Measurements from ENCODE around the gene XPO5. TPM values are rescaled to one million over a fixed set of nuclear protein-coding genes. Genes with fewer than 3 reads are reported as not detected.

XPO5 gene
- total and polyA plus RNA-seq, 2 of the 4 experiments (the other 2 are of a cell fraction), result 29.0 to 30.1 TPM

DNA sequence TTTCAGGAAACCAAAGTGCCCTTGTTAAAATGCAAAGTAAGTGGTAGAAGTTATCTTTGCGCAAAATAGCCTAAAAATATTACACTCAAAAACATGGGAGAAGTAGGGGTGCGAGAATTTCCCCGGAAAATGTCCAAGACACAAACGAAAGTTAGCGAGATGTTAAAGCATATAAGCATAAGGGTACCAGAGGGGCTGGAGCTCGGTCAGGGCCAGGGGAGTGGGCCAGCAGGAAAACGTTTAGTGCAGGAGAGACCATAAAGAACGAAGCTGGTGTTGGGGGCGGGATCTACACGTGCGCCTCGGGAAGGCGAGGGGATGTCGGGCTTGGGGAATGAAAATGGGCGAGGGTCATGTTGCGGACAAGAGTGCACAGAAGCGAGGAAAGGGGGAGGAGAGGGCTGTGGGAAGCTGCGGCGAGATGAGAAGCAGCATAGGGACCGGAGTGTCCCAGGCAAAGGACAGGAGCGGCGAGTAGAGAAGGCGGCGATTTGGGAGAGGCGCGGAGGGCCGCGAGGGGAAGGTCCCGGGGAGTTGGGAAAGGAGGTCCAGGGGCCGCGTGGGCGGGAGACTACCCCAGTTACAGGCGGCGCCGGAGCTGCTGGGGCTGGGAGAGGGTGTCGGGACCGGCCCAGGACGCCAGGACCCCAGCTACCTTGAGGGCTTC, 600 bp downstream of the XPO5 start:
- Histone ChIP-seq H3K36me3 (ENCODE audit: control insufficient read depth, insufficient read depth, low read length) (peaks cover 11% of the 10 kb centered on the region; the same call in 1 of the 2 replicates), H2AFZ (replicated peaks; ENCODE audit: low read length, poor library complexity) (peak overlapping the region; percentile 99), H2BK20ac (ENCODE audit: low read depth, low read length) (no peak overlapping the region), H3K4me3 (ENCODE audit: insufficient read depth, low read depth, low read length) (peak overlapping the region; percentile 94), H3K27me3 (ENCODE audit: control insufficient read depth, insufficient read depth, low read length) (no peaks in the 10 kb centered on the region), H2AK9ac (replicated peaks; ENCODE audit: low read depth, low read length, poor library complexity) (peak overlapping the region; percentile 93), H4K5ac (ENCODE audit: low read depth, low read length) (no peak overlapping the region; the same call in 1 of the 2 replicates), H2AK5ac (ENCODE audit: low read depth, low read length) (peak overlapping the region; percentile 85; the same call in 1 of the 2 replicates), H2BK15ac (ENCODE audit: low read depth, low read length) (0 out of 3 replicates have a peak overlapping the region, but pooled peaks have one; percentile 50), H3K9ac (ENCODE audit: low read depth, low read length) (peak overlapping the region; percentile 93), H2BK5ac (ENCODE audit: low read depth, low read length, poor library complexity, severe bottlenecking) (peak overlapping the region; percentile 87), H3K4ac (ENCODE audit: low read depth, low read length) (peak overlapping the region; percentile 93), H2BK120ac (ENCODE audit: low read depth, low read length) (no peak overlapping the region), H4K20me1 (ENCODE audit: insufficient read depth, low read length) (peaks cover 9% of the 10 kb centered on the region), H3K27ac (ENCODE audit: insufficient read depth, low read length) (peak overlapping the region; percentile 89), H3K4me1 (ENCODE audit: control insufficient read depth, insufficient read depth, low read length) (peaks cover 2% of the 10 kb centered on the region; the same call in 1 of the 2 replicates), H4K91ac (ENCODE audit: insufficient read depth, low read depth, low read length) (peak overlapping the region; percentile 48; the same call in 1 of the 2 replicates), H4K8ac (ENCODE audit: low read depth in 2 of 2, low read length in 2 of 2) (peak overlapping the region; percentile 85 to 97), H3K14ac (replicated peaks; ENCODE audit: low read depth, low read length) (peak overlapping the region; percentile 94), H3K18ac (ENCODE audit: low read depth, low read length) (no peak overlapping the region), H3K9me1 (ENCODE audit: insufficient read depth, low read length) (peaks cover 3% of the 10 kb centered on the region; the same call in 1 of the 2 replicates), H3K4me2 (ENCODE audit: low read depth, low read length) (peak overlapping the region; percentile 99), H3K9me3 (ENCODE audit: control insufficient read depth, insufficient read depth, low read length) (no peaks in the 10 kb centered on the region), H3K23ac (ENCODE audit: low read depth, low read length) (peak overlapping the region; percentile 98), H3K79me1 (ENCODE audit: low read depth in 1 of 2, low read length in 2 of 2) (peaks cover 17 to 39% of the 10 kb centered on the region in 2 experiments), H3K56ac (ENCODE audit: extremely low read depth, insufficient read depth, low read length) (peak overlapping the region; percentile 81)
- BruUV-seq (replicated peaks), result no TSS peak
- peak; percentile 34 for ATAC-seq (ENCODE audit: low read depth)
- CTCF ChIA-PET, result interaction anchor here (0.6 kb wide), 1 partner anchor 28 kb away, joined by 5 read pairs; no protein-coding TSS in a partner anchor
- DNase-seq, result peak; percentile 9
- in situ Hi-C loops (cut with MboI; ENCODE audit: low sequenced_read_pairs), result no loop called here
- TF ChIP-seq MXI1 (IDR thresholded peaks at IDR 0.05; ENCODE audit: borderline replicate concordance, low read depth, low read length) (peak; percentile 92), BHLHE40 (IDR thresholded peaks at IDR 0.05; ENCODE audit: low read depth, low read length) (peak; percentile 44; the same call in 1 of the 2 replicates), SMC3 (IDR thresholded peaks at IDR 0.05; ENCODE audit: low read depth, low read length) (no peak)
- TF ChIP-seq, protein P1, sequence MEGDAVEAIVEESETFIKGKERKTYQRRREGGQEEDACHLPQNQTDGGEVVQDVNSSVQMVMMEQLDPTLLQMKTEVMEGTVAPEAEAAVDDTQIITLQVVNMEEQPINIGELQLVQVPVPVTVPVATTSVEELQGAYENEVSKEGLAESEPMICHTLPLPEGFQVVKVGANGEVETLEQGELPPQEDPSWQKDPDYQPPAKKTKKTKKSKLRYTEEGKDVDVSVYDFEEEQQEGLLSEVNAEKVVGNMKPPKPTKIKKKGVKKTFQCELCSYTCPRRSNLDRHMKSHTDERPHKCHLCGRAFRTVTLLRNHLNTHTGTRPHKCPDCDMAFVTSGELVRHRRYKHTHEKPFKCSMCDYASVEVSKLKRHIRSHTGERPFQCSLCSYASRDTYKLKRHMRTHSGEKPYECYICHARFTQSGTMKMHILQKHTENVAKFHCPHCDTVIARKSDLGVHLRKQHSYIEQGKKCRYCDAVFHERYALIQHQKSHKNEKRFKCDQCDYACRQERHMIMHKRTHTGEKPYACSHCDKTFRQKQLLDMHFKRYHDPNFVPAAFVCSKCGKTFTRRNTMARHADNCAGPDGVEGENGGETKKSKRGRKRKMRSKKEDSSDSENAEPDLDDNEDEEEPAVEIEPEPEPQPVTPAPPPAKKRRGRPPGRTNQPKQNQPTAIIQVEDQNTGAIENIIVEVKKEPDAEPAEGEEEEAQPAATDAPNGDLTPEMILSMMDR (conservative IDR thresholded peaks at IDR 0.05; ENCODE audit: low read depth, low read length), result no peak
- POLR2A ChIA-PET (ENCODE audit: unreplicated experiment), result interaction anchor here (0.6 to 0.7 kb wide), 2 partner anchors 19 to 1008 kb away, joined by 3 to 6 read pairs; no protein-coding TSS in a partner anchor
- dilution Hi-C loops (cut with HindIII; ENCODE audit: low sequenced_read_pairs, unreplicated experiment), result no loop called here
- WGBS, 2 experiments (ENCODE audit: extremely low coverage in 2 of 2, insufficient read length in 1 of 2), result 1% methylated on average over 23 of the region's 38 CpGs; no CpG with 5 or more reads in 1 of the 2 experiments
- intact Hi-C loops (cut with micrococcal nuclease), result no loop called here
